H1 (cell line): ENCODE data around the gene TNFSF18. TPM values are rescaled to one million over a fixed set of nuclear protein-coding genes. Genes with fewer than 3 reads are reported as not detected.

Experiments
- CTCF ChIA-PET: fragments of 300-600 bp; sonication (Branson Sonifier 250); formaldehyde crosslinking; loops from one replicate; lab custom pipeline; 2021; ENCODE audit not compliant: partially characterized antibody; lab: Charles Lee
- POLR2A ChIA-PET: fragments of 300-600 bp; sonication (Branson Sonifier 250); formaldehyde crosslinking; loops from one replicate; lab custom pipeline; 2021; ENCODE audit warnings: inconsistent platforms; ENCODE audit not compliant: partially characterized antibody; lab: Charles Lee
- DNase-seq, 2 experiments: peaks; one replicate each; pipeline versions ENCODE4 v3.0.0 to v3.0.0-alpha.2; 2010 to 2022; ENCODE audit warnings: low spot score in 2 of 2, low read depth in 1 of 2, mixed read lengths in 1 of 2
- FAIRE-seq: peaks from 2 replicates; lab custom pipeline; 2011; peaks lifted over from hg19 to GRCh38; lab: Jason Lieb, UNC
- H2AFZ ChIP-seq: 2 replicates; pipeline ENCODE4 v1.8.1; 2012; ENCODE audit warnings: low read length, inconsistent platforms
- H2AK5ac ChIP-seq: 2 replicates; pipeline ENCODE4 v1.6.1; 2013; ENCODE audit warnings: low read depth, low read length
- H2BK120ac ChIP-seq: replicated peaks from 2 replicates; pipeline ENCODE3; 2013; ENCODE audit warnings: low read depth, low read length, inconsistent platforms
- H2BK12ac ChIP-seq: 2 replicates; pipeline ENCODE4 v1.6.1; 2013; ENCODE audit warnings: low read depth, low read length
- H2BK15ac ChIP-seq: 2 replicates; pipeline ENCODE4 v1.6.1; 2013; ENCODE audit warnings: low read length
- H2BK20ac ChIP-seq: 2 replicates; pipeline ENCODE4 v1.6.1; 2013; ENCODE audit warnings: low read length
- H2BK5ac ChIP-seq: 2 replicates; pipeline ENCODE4 v1.6.1; 2013; ENCODE audit warnings: low read depth, low read length
- H3K14ac ChIP-seq: 2 replicates; pipeline ENCODE4 v1.6.1; 2013; ENCODE audit warnings: inconsistent platforms; ENCODE audit not compliant: insufficient read length
- H3K18ac ChIP-seq: 2 replicates; pipeline ENCODE4 v1.6.1; 2013; ENCODE audit warnings: low read length; ENCODE audit errors: extremely low read depth
- H3K23ac ChIP-seq: 2 replicates; pipeline ENCODE4 v1.6.1; 2013; ENCODE audit warnings: inconsistent platforms; ENCODE audit not compliant: insufficient read length
- H3K23me2 ChIP-seq: 2 replicates; pipeline ENCODE4 v1.6.1; 2013; ENCODE audit warnings: low read depth, low read length
- H3K27ac ChIP-seq: 2 replicates; pipeline ENCODE4 v1.6.1; 2011; ENCODE audit warnings: low read depth, low read length, inconsistent platforms
- H3K27me3 ChIP-seq, 4 experiments: replicated peaks in 1 of 4; 1 replicate in 1 of 4; 2 replicates in 3 of 4; pipeline versions ENCODE4 v1.6.1 to v1.8.1; 2011 to 2013; ENCODE audit warnings: low read length in 3 of 4, mild to moderate bottlenecking in 3 of 4, inconsistent platforms in 2 of 4, mixed read lengths in 2 of 4, moderate library complexity in 1 of 4; ENCODE audit not compliant: control insufficient read depth in 3 of 4, insufficient read depth in 3 of 4; ENCODE audit errors: extremely low read depth in 1 of 4
- H3K36me3 ChIP-seq, 4 experiments: 2 replicates each; pipeline versions ENCODE4 v1.6.1 to v1.8.1; 2011 to 2013; ENCODE audit warnings: mild to moderate bottlenecking in 4 of 4, low read length in 3 of 4, moderate library complexity in 2 of 4, control low read depth in 1 of 4, inconsistent platforms in 1 of 4; ENCODE audit not compliant: insufficient read depth in 4 of 4, control insufficient read depth in 2 of 4
- H3K4ac ChIP-seq: replicated peaks from 2 replicates; pipeline ENCODE3; 2013; ENCODE audit warnings: low read length, low read depth, mixed read lengths, inconsistent platforms; ENCODE audit not compliant: insufficient read length
- H3K4me1 ChIP-seq, 4 experiments: replicated peaks in 1 of 4; 1 replicate in 1 of 4; 2 replicates in 3 of 4; pipeline versions ENCODE4 v1.6.1 to v1.8.1; 2011 to 2013; ENCODE audit warnings: low read length in 3 of 4, inconsistent platforms in 2 of 4, mixed read lengths in 1 of 4; ENCODE audit not compliant: insufficient read depth in 4 of 4, control insufficient read depth in 3 of 4
- H3K4me2 ChIP-seq, 2 experiments: 2 replicates each; pipeline versions ENCODE4 v1.6.1 to v1.8.1; 2011 to 2013; ENCODE audit warnings: low read depth in 2 of 2, low read length in 2 of 2, control low read depth in 1 of 2, inconsistent platforms in 1 of 2, mild to moderate bottlenecking in 1 of 2; ENCODE audit not compliant: insufficient read depth in 1 of 2
- H3K4me3 ChIP-seq, 4 experiments: fragments of 200-600, 300-600 bp in 1 of 4; sonication (generic), shearing (Covaris generic), sonication (Bioruptor Twin) in 1 of 4; 2 replicates each; pipeline versions ENCODE4 v1.5.1 to v1.8.1; 2011 to 2016; ENCODE audit warnings: low read length in 4 of 4, low read depth in 3 of 4, control low read depth in 2 of 4, inconsistent platforms in 2 of 4, mild to moderate bottlenecking in 2 of 4, mixed read lengths in 1 of 4, moderate library complexity in 1 of 4; ENCODE audit not compliant: insufficient read depth in 2 of 4; ENCODE audit errors: extremely low read depth in 1 of 4
- H3K56ac ChIP-seq: replicated peaks from 2 replicates; pipeline ENCODE3; 2013; ENCODE audit warnings: low read depth, mild to moderate bottlenecking, mixed read lengths, low read length, inconsistent platforms; ENCODE audit not compliant: insufficient read length
- H3K79me1 ChIP-seq: 2 replicates; pipeline ENCODE4 v1.6.1; 2013; ENCODE audit warnings: low read depth, low read length, control low read depth
- H3K79me2 ChIP-seq, 2 experiments: 2 replicates each; pipeline versions ENCODE4 v1.6.1 to v1.8.1; 2012 to 2013; ENCODE audit warnings: low read length in 2 of 2, mild to moderate bottlenecking in 2 of 2, inconsistent platforms in 1 of 2; ENCODE audit not compliant: insufficient read depth in 2 of 2, control insufficient read depth in 1 of 2
- H3K9ac ChIP-seq, 4 experiments: replicated peaks in 1 of 4; 1 replicate in 1 of 4; 2 replicates in 3 of 4; pipeline versions ENCODE4 v1.6.1 to v1.8.1; 2011 to 2013; ENCODE audit warnings: low read depth in 3 of 4, low read length in 3 of 4, control low read depth in 2 of 4, mild to moderate bottlenecking in 2 of 4, moderate library complexity in 2 of 4, inconsistent platforms in 1 of 4; ENCODE audit errors: extremely low read depth in 1 of 4
- H3K9me3 ChIP-seq, 2 experiments: 2 replicates each; pipeline versions ENCODE4 v1.6.1 to v1.8.1; 2012 to 2013; ENCODE audit warnings: mild to moderate bottlenecking in 2 of 2, moderate library complexity in 2 of 2, control low read depth in 1 of 2, inconsistent platforms in 1 of 2, low read depth in 1 of 2, low read length in 1 of 2, mixed read lengths in 1 of 2; ENCODE audit not compliant: insufficient read depth in 2 of 2
- H4K20me1 ChIP-seq, 2 experiments: replicated peaks in 1 of 2; 2 replicates each; pipeline versions ENCODE3 to v1.8.1; 2011 to 2013; ENCODE audit warnings: inconsistent platforms in 2 of 2, low read length in 2 of 2, mild to moderate bottlenecking in 1 of 2; ENCODE audit not compliant: insufficient read depth in 2 of 2, control insufficient read depth in 1 of 2
- H4K5ac ChIP-seq: 2 replicates; pipeline ENCODE4 v1.6.1; 2013; ENCODE audit warnings: low read length, low read depth, mixed read lengths, inconsistent platforms; ENCODE audit not compliant: insufficient read length
- H4K8ac ChIP-seq: 2 replicates; pipeline ENCODE4 v1.8.0; 2013; ENCODE audit warnings: mild to moderate bottlenecking, moderate library complexity, low read length, inconsistent platforms; ENCODE audit not compliant: insufficient read depth; ENCODE audit errors: extremely low read depth
- H4K91ac ChIP-seq: replicated peaks from 2 replicates; pipeline ENCODE3; 2013; ENCODE audit warnings: low read length, mixed read lengths, inconsistent platforms; ENCODE audit not compliant: insufficient read length
- CTCF ChIP-seq, 3 experiments: IDR thresholded peaks; 1 replicate in 2 of 3; 2 replicates in 1 of 3; pipeline versions ENCODE4 v1.5.1 to v1.6.1; 2011; ENCODE audit warnings: low read length in 3 of 3, mild to moderate bottlenecking in 3 of 3, inconsistent platforms in 2 of 3, low read depth in 1 of 3, moderate library complexity in 1 of 3; ENCODE audit not compliant: insufficient read depth in 1 of 3; ENCODE audit errors: control extremely low read depth in 1 of 3
- HDAC2 ChIP-seq, 2 experiments: fragments of 300-600 bp in 1 of 2; sonication (generic) in 1 of 2; IDR thresholded peaks; 2 replicates each; pipeline ENCODE4 v1.6.1; 2011 to 2012; ENCODE audit warnings: low read depth in 2 of 2, low read length in 2 of 2, mild to moderate bottlenecking in 2 of 2, moderate library complexity in 2 of 2, borderline replicate concordance in 1 of 2, inconsistent platforms in 1 of 2
- RBBP5 ChIP-seq: IDR thresholded peaks from 2 replicates; pipeline ENCODE4 v1.7.1; 2012; ENCODE audit warnings: low read depth, mild to moderate bottlenecking, inconsistent platforms, low read length, moderate library complexity, borderline replicate concordance
- WGBS, 2 experiments: shearing (Covaris generic) in 1 of 2; methylation state at CpG; one replicate each; pipeline versions ENCODE4 v1.1.6 to v1.1.7; 2013 to 2015; ENCODE audit warnings: low lambda C conversion rate in 2 of 2, mixed read lengths in 2 of 2, inconsistent platforms in 1 of 2, low coverage in 1 of 2, missing lambda C conversion rate in 1 of 2; ENCODE audit not compliant: insufficient replicate concordance in 2 of 2, insufficient coverage in 1 of 2, insufficient read length in 1 of 2; ENCODE audit errors: extremely low coverage in 1 of 2, missing lambda C conversion rate in 1 of 2; 5-methylcytosine and 5-hydroxymethylcytosine counted together
- polyA plus RNA-seq, 7 experiments: library from polyadenylated mRNA; depleted of rRNA in 3 of 7; stranded (reverse) in 5 of 7; unstranded in 2 of 7; fragments of >200 nt in 5 of 7; fragments of 200-250 nt in 2 of 7; gene quantifications; 1 replicate in 5 of 7; 2 replicates in 1 of 7; 4 replicates in 1 of 7; pipeline versions ENCODE4 v1.2.1 to v1.2.3, GENCODE V29; 2011 to 2013; ENCODE audit warnings: missing spikeins in 2 of 7, mixed read lengths in 2 of 7
- total RNA-seq: library from RNA; stranded (reverse); fragmentation: NEBNext Ultra II Directional; extraction: Animal tissue kit (Norgen Biotek cat#: 25700); gene quantifications from 2 replicates; pipeline ENCODE4 v1.2.1, GENCODE V29; 2021

Gene TNFSF18
- total and polyA plus RNA-seq, 2 of the 8 experiments (the other 6 are each of a cell fraction or from before 2014, with no cell fraction given), result not detected

- H3K9ac ChIP-seq, result no peak overlapping the region
- no peak overlapping the region for H3K4me3 ChIP-seq
- no peaks in the 10 kb centered on the region for H3K23me2 ChIP-seq
- H2AK5ac ChIP-seq, result no peak overlapping the region
- no peak overlapping the region for H2BK120ac ChIP-seq
- H3K4me1 ChIP-seq, result no peaks in the 10 kb centered on the region; a peak in 1 of 7 replicates
- POLR2A ChIA-PET, result no interaction called here
- H3K79me1 ChIP-seq, result no peaks in the 10 kb centered on the region
- H3K9me3 ChIP-seq, result peaks cover 0 to 3% of the 10 kb centered on the region in 2 experiments; a peak in 2 of 4 replicates
- FAIRE-seq, result no peak
- TF ChIP-seq RBBP5, result no peak
- no peak for TF ChIP-seq CTCF (IDR thresholded peaks at IDR 0.05; ENCODE audit: control extremely low read depth in 1 of 3, insufficient read depth in 1 of 3, low read depth in 1 of 3, low read length in 3 of 3)
- no peak for TF ChIP-seq HDAC2 (IDR thresholded peaks at IDR 0.05; ENCODE audit: borderline replicate concordance in 1 of 2, low read depth in 2 of 2, low read length in 2 of 2)
- H2BK15ac ChIP-seq, result no peak overlapping the region
- no peak overlapping the region for H4K5ac ChIP-seq
- CTCF ChIA-PET, result interaction anchor here (0.9 to 1.4 kb wide), 4 partner anchors 14 to 210 kb away, joined by 3 to 4 read pairs (median 4); no protein-coding TSS in a partner anchor
- no peaks in the 10 kb centered on the region for H3K27me3 ChIP-seq
- no peak overlapping the region for H3K18ac ChIP-seq
- no peaks in the 10 kb centered on the region for H3K79me2 ChIP-seq
- 100% methylated on average over 1 of the region's 1 CpG; no CpG with 5 or more reads in 1 of the 2 experiments for WGBS, 2 experiments
- no peak overlapping the region for H2BK5ac ChIP-seq
- H4K91ac ChIP-seq, result no peak overlapping the region
- no peak overlapping the region for H2BK12ac ChIP-seq
- no peak overlapping the region for H3K23ac ChIP-seq
- no peak overlapping the region for H3K27ac ChIP-seq
- DNase-seq, result no peak
- H4K8ac ChIP-seq, result no peak overlapping the region
- H2AFZ ChIP-seq, result no peak overlapping the region
- H4K20me1 ChIP-seq, result no peaks in the 10 kb centered on the region
- no peak overlapping the region for H3K4ac ChIP-seq
- no peaks in the 10 kb centered on the region for H3K36me3 ChIP-seq
- H3K14ac ChIP-seq, result no peak overlapping the region
- no peak overlapping the region for H3K4me2 ChIP-seq
- no peak overlapping the region for H2BK20ac ChIP-seq
- H3K56ac ChIP-seq, result no peak overlapping the region
Observed at GRCh38 chr1:172991674-172992400, 58.9 kb downstream of the TNFSF18 start.
